Liver (tissue), 3 donors: ENCODE data around the gene OSTC.

ENCODE experiments used
- EGR1 ChIP-seq, 2 donors: IDR thresholded peaks; 2 replicates each; pipeline ENCODE4 v1.6.1; 2016 to 2018; ENCODE audit warnings: antibody characterized with exemption in 2 of 2, low read depth in 2 of 2
- FOXA1 ChIP-seq: IDR thresholded peaks from 2 replicates; pipeline ENCODE4 v1.6.1; 2016; ENCODE audit warnings: antibody characterized with exemption
- GABPA ChIP-seq, 2 donors: IDR thresholded peaks in 1 of 2; conservative IDR thresholded peaks in 1 of 2; 2 replicates each; pipeline ENCODE4 v1.6.1; 2016; ENCODE audit warnings: antibody characterized with exemption in 2 of 2, mild to moderate bottlenecking in 1 of 2, moderate library complexity in 1 of 2
- JUND ChIP-seq, 2 donors: IDR thresholded peaks; 2 replicates each; pipeline ENCODE4 v1.6.1; 2016; ENCODE audit warnings: antibody characterized with exemption in 2 of 2
- RAD21 ChIP-seq, 2 donors: IDR thresholded peaks; 2 replicates each; pipeline ENCODE4 v1.6.1; 2016; ENCODE audit warnings: antibody characterized with exemption in 2 of 2, mild to moderate bottlenecking in 2 of 2
- RXRA ChIP-seq, 2 donors: IDR thresholded peaks; 2 replicates each; pipeline ENCODE4 v1.6.1; 2017 to 2018; ENCODE audit warnings: antibody characterized with exemption in 2 of 2, mild to moderate bottlenecking in 1 of 2
- SP1 ChIP-seq: IDR thresholded peaks from 2 replicates; pipeline ENCODE4 v1.6.1; 2018; ENCODE audit warnings: antibody characterized with exemption, mild to moderate bottlenecking
- TAF1 ChIP-seq: conservative IDR thresholded peaks from 2 replicates; pipeline ENCODE4 v1.6.1; 2016; ENCODE audit warnings: antibody characterized with exemption, mild to moderate bottlenecking
- YY1 ChIP-seq: IDR thresholded peaks from 2 replicates; pipeline ENCODE4 v1.6.1; 2016; ENCODE audit warnings: antibody characterized with exemption, mild to moderate bottlenecking
- TF ChIP-seq, protein P1 (sequence below): fragments of 150-350 bp; IDR thresholded peaks from 2 replicates; pipeline ENCODE4 v1.5.1; 2017; ENCODE audit warnings: improper control_type of control experiment, low read depth, low read length; ENCODE audit not compliant: missing input control
- TF ChIP-seq, protein P2 (sequence below): IDR thresholded peaks from 2 replicates; pipeline ENCODE4 v1.6.1; 2016; ENCODE audit warnings: antibody characterized with exemption
- TF ChIP-seq, protein P3 (sequence below): IDR thresholded peaks from 2 replicates; pipeline ENCODE4 v1.6.1; 2016; ENCODE audit warnings: antibody characterized with exemption, mild to moderate bottlenecking
- TF ChIP-seq, protein P4 (sequence below): IDR thresholded peaks from 2 replicates; pipeline ENCODE4 v1.6.1; 2016; ENCODE audit warnings: antibody characterized with exemption
- TF ChIP-seq, protein P5 (sequence below): IDR thresholded peaks from 2 replicates; pipeline ENCODE4 v1.6.1; 2016; ENCODE audit warnings: antibody characterized with exemption
- donor health status: healthy.
- donor health status: healthy.

DNA sequence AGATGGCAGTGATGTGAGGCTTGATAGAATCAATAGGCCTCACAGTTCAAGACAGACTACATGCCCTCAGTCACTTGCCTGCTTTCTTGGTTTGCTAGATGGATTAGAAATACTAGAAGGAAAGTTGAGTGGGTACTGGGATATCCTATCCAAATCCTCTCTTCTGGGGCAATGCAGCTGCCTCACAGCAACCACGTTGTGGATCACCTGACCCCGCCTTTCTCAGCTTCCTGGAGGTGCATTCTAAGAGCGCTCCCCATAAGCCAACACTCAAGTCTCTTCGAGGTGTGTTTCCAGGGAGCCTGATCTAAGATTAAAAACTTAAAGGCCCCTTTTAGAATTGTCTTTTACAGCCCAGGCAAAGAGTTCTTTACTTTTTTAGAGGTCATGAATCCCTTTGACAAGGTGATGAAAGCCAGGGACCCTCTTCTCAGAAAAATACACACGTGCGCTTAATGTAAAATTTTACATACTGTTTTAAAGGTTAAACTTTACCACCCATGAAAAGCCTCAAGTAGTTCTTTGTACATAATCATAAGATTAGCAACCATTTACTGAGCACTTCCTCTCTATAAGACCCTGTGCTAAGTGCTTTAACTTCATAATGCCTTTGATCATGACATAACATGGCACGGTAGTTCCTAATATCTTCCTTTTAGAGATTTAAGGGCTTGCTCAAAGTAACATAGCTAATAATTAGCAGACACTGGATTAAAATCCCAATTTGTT lies 30.9 kb upstream of the OSTC start:
- TF ChIP-seq SP1, result no peak
- TF ChIP-seq, protein P1, sequence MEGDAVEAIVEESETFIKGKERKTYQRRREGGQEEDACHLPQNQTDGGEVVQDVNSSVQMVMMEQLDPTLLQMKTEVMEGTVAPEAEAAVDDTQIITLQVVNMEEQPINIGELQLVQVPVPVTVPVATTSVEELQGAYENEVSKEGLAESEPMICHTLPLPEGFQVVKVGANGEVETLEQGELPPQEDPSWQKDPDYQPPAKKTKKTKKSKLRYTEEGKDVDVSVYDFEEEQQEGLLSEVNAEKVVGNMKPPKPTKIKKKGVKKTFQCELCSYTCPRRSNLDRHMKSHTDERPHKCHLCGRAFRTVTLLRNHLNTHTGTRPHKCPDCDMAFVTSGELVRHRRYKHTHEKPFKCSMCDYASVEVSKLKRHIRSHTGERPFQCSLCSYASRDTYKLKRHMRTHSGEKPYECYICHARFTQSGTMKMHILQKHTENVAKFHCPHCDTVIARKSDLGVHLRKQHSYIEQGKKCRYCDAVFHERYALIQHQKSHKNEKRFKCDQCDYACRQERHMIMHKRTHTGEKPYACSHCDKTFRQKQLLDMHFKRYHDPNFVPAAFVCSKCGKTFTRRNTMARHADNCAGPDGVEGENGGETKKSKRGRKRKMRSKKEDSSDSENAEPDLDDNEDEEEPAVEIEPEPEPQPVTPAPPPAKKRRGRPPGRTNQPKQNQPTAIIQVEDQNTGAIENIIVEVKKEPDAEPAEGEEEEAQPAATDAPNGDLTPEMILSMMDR, result no peak
- no peak for TF ChIP-seq JUND (IDR thresholded peaks at IDR 0.05)
- no peak for TF ChIP-seq YY1
- TF ChIP-seq, protein P2, sequence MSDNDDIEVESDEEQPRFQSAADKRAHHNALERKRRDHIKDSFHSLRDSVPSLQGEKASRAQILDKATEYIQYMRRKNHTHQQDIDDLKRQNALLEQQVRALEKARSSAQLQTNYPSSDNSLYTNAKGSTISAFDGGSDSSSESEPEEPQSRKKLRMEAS, result no peak
- TF ChIP-seq, protein P3, sequence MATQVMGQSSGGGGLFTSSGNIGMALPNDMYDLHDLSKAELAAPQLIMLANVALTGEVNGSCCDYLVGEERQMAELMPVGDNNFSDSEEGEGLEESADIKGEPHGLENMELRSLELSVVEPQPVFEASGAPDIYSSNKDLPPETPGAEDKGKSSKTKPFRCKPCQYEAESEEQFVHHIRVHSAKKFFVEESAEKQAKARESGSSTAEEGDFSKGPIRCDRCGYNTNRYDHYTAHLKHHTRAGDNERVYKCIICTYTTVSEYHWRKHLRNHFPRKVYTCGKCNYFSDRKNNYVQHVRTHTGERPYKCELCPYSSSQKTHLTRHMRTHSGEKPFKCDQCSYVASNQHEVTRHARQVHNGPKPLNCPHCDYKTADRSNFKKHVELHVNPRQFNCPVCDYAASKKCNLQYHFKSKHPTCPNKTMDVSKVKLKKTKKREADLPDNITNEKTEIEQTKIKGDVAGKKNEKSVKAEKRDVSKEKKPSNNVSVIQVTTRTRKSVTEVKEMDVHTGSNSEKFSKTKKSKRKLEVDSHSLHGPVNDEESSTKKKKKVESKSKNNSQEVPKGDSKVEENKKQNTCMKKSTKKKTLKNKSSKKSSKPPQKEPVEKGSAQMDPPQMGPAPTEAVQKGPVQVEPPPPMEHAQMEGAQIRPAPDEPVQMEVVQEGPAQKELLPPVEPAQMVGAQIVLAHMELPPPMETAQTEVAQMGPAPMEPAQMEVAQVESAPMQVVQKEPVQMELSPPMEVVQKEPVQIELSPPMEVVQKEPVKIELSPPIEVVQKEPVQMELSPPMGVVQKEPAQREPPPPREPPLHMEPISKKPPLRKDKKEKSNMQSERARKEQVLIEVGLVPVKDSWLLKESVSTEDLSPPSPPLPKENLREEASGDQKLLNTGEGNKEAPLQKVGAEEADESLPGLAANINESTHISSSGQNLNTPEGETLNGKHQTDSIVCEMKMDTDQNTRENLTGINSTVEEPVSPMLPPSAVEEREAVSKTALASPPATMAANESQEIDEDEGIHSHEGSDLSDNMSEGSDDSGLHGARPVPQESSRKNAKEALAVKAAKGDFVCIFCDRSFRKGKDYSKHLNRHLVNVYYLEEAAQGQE, result no peak
- TF ChIP-seq GABPA (IDR thresholded peaks at IDR 0.05 in 1 of 2, conservative IDR thresholded peaks at IDR 0.05 in 1 of 2), result no peak
- TF ChIP-seq RAD21 (IDR thresholded peaks at IDR 0.05), result no peak
- TF ChIP-seq EGR1 (IDR thresholded peaks at IDR 0.05; ENCODE audit: low read depth in 2 of 2), result no peak
- TF ChIP-seq TAF1, result no peak
- TF ChIP-seq, protein P4, sequence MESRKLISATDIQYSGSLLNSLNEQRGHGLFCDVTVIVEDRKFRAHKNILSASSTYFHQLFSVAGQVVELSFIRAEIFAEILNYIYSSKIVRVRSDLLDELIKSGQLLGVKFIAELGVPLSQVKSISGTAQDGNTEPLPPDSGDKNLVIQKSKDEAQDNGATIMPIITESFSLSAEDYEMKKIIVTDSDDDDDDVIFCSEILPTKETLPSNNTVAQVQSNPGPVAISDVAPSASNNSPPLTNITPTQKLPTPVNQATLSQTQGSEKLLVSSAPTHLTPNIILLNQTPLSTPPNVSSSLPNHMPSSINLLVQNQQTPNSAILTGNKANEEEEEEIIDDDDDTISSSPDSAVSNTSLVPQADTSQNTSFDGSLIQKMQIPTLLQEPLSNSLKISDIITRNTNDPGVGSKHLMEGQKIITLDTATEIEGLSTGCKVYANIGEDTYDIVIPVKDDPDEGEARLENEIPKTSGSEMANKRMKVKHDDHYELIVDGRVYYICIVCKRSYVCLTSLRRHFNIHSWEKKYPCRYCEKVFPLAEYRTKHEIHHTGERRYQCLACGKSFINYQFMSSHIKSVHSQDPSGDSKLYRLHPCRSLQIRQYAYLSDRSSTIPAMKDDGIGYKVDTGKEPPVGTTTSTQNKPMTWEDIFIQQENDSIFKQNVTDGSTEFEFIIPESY, result no peak
- TF ChIP-seq, protein P5, sequence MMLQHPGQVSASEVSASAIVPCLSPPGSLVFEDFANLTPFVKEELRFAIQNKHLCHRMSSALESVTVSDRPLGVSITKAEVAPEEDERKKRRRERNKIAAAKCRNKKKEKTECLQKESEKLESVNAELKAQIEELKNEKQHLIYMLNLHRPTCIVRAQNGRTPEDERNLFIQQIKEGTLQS, result no peak
- TF ChIP-seq RXRA (IDR thresholded peaks at IDR 0.05), result no peak
- no peak for TF ChIP-seq FOXA1
